ENCODE measurements around the gene IGF2. TPM values are rescaled to one million over a fixed set of nuclear protein-coding genes. Genes with fewer than 3 reads are reported as not detected.

IGF2 gene
- total RNA-seq, 4 donors from 2014 or later, result 1.9 to 15.5 (median 9.5) TPM

DNA sequence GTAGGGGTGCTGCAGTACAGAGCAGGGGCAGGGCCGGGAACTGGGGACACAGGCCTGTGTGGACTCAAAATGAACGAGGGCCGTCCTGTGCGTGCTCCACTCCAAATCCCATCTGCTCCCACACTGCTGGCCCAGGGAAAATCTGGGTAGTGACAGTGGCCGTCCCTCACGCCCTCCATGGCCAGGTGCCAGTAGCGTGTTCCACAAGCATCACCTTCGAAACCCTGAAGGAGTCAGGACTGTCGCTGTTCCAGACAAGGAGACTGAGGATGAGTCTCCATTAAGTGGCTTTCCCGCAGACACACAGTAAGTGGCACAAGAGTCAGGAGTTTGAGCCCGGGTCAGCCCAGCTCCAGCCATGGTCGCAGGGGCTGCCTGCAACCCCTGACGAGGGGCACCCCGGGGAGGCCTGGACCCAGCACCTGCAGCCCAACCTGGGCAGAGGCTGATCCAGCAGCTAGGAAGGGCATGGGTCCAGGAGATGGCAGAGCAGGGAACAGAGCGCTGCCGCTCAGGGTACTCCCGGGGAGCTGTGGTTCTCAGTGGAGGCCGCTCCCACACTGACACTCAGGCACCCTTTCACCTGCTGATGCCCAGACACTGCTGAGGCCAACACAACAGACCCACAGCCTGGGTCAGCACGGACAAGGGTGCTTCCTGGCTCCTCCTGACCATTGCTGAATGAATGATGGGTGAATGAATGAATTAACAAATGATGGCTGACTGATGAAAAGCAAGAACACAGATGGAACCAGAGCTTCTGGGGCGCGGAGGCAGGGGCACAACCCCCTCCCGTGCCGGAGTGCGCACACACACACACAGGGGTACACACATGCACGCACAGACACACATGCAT lies 35.3 kb downstream of the IGF2 start:
- TF ChIP-seq, protein P1, sequence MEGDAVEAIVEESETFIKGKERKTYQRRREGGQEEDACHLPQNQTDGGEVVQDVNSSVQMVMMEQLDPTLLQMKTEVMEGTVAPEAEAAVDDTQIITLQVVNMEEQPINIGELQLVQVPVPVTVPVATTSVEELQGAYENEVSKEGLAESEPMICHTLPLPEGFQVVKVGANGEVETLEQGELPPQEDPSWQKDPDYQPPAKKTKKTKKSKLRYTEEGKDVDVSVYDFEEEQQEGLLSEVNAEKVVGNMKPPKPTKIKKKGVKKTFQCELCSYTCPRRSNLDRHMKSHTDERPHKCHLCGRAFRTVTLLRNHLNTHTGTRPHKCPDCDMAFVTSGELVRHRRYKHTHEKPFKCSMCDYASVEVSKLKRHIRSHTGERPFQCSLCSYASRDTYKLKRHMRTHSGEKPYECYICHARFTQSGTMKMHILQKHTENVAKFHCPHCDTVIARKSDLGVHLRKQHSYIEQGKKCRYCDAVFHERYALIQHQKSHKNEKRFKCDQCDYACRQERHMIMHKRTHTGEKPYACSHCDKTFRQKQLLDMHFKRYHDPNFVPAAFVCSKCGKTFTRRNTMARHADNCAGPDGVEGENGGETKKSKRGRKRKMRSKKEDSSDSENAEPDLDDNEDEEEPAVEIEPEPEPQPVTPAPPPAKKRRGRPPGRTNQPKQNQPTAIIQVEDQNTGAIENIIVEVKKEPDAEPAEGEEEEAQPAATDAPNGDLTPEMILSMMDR (IDR thresholded peaks at IDR 0.05), result no peak
- TF ChIP-seq POLR2A (IDR thresholded peaks at IDR 0.05), result no peak
- Histone ChIP-seq H3K4me1 (peaks cover 0 to 5% (median 0%) of the 10 kb centered on the region in 4 donors), H3K27ac (no peak overlapping the region), H3K9me3 (no peaks in the 10 kb centered on the region), H3K27me3 (no peaks in the 10 kb centered on the region), H3K4me3 (no peak overlapping the region), H3K36me3 (no peaks in the 10 kb centered on the region)
- DNase-seq, result no peak

DNA sequence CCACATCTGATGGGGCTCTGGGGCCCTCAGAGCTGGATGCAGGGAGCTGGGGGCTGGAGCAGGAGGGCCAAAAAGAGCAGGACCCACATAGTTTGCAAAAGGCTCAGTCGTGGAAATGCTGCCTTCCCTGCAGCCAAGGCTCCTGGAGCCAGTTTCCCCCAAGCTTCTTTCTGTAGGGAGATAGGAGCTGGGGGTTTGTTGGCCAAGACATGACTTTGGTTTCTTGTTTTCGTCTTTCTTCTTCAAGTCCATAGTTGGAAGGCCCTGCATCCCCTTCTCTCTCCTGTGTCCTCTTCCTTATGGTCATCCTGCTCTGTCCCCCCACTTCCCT lies 36.3 kb downstream of the IGF2 start:
- H3K4me1 ChIP-seq, result peaks cover 0 to 5% (median 0%) of the 10 kb centered on the region in 4 donors
- DNase-seq, result peak in 1 of 3 donors; percentile 39
- H3K27me3 ChIP-seq, result no peaks in the 10 kb centered on the region
- no peak overlapping the region for H3K4me3 ChIP-seq
- TF ChIP-seq POLR2A (IDR thresholded peaks at IDR 0.05), result no peak
- no peaks in the 10 kb centered on the region for H3K36me3 ChIP-seq
- no peaks in the 10 kb centered on the region for H3K9me3 ChIP-seq
- no peak overlapping the region for H3K27ac ChIP-seq

DNA sequence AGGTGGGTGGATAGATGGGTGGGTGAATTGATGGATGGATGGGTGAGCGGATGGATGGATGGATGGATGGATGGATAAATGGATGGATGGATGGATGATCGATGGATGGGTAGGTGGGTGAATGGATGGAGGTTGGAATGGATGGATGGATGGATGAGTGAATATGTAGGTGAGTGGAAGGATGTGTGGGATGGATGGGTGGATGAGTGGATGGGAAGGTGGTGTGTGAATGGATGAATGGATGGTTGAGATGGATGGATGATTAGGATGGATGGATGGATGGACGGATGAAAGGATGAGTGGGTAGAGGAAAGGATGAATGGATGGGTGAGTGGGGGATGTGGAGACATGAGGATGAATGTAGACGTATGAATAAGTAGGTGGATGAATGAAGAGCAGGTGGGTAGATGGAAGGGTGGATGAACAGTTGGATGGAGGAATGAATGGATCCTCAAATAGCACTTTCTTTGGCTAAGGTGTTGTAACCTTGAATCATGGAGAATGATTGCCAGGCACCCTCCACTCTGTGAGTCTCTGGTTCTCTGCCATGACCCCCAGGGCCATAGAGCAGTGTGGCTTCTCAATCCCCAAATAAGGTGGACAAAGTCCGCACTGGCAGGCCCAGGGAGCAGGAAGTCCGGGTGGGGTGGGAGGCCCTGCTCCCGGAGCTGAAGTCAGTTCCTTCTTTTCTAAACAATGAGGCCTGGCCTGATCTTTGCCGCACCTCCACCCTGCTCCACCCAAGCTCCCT lies 36.9 kb downstream of the IGF2 start:
- no peak overlapping the region for H3K27ac ChIP-seq
- no peaks in the 10 kb centered on the region for H3K9me3 ChIP-seq
- H3K4me3 ChIP-seq, result no peak overlapping the region
- peaks cover 0 to 5% (median 0%) of the 10 kb centered on the region in 4 donors for H3K4me1 ChIP-seq
- TF ChIP-seq, protein P1 (IDR thresholded peaks at IDR 0.05), result no peak
- H3K27me3 ChIP-seq, result no peaks in the 10 kb centered on the region
- no peak for DNase-seq
- H3K36me3 ChIP-seq, result no peaks in the 10 kb centered on the region

DNA sequence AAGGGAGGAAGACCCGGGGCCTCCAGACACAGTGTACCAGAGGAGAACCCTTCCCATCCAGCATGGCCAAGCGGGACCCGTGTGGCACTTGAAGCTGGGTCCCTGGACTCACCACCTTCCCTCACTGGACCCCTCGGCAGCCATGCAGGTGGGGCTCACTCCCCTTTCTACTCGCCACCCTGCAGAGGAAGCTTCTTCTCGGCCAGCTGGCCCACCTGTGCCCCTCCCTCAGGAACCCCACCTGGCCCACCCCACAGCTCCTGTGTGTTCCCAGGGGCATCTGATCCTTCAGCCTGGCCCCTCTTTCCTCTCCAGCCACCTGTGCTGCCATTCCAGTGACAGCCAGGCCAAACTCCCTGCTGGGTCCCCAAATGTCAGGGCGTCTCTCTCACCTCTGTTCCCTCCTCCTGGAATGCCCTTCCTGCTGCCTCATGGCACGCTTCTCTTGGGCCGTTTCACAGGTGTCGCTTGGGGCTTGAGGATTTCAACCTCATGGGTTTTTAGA lies 38.0 kb downstream of the IGF2 start:
- Histone ChIP-seq H3K4me1 (peaks cover 0 to 5% (median 0%) of the 10 kb centered on the region in 4 donors), H3K9me3 (no peaks in the 10 kb centered on the region), H3K27ac (no peak overlapping the region), H3K36me3 (no peaks in the 10 kb centered on the region), H3K4me3 (no peak overlapping the region), H3K27me3 (no peaks in the 10 kb centered on the region)
- no peak for TF ChIP-seq POLR2A (IDR thresholded peaks at IDR 0.05)
- TF ChIP-seq, protein P1 (IDR thresholded peaks at IDR 0.05), result no peak
- no peak for DNase-seq

DNA sequence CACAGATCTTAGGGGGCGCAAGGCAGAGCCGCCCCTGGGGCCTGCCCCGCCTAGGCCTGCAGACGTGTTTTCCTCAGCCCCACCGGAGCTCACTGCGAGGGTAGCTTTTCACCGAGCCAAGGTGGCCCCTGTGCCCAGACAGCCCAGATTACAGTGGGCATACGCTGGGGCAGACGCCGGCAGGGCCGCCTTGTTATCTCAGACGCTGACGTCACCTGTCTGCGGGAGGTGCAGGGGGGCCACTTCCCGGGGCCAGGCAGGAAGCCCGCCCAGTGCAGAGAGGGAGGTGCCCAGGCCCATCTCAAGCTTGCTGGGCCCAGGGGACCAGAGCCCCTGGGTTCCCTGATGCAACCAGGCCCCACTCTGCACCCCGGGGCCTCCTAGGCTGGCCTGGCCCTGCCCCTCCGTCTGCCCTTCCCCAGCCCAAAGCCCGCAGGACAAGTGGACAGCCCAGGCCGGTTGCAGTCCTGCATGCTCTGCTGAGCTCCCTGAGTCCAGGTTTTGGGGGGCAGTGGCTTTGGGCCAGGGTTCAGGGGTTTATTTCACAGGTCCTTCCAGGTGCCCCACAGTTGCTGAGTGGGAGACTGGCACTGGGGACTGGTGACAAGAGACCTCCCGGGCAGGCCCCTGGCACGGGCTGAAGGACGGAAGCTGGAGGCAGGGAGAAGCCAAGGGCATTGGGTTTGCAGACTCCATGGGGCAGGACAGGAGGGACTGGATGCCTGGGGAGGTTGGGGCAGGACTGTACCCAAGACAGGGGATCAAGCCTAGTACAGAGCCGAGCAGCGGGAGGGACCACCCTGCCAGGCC lies 38.6 kb downstream of the IGF2 start:
- Histone ChIP-seq H3K27ac (no peak overlapping the region), H3K36me3 (no peaks in the 10 kb centered on the region)
- DNase-seq, result peak in 1 of 3 donors; percentile 46

More for the DNA sequence above, 38.6 kb downstream of the IGF2 start:
- no peaks in the 10 kb centered on the region for H3K9me3 ChIP-seq
- H3K27me3 ChIP-seq, result no peaks in the 10 kb centered on the region
- peaks cover 0 to 5% (median 0%) of the 10 kb centered on the region in 4 donors for H3K4me1 ChIP-seq
- TF ChIP-seq, protein P1 (IDR thresholded peaks at IDR 0.05), result no peak
- no peak for TF ChIP-seq POLR2A (IDR thresholded peaks at IDR 0.05)
- no peak overlapping the region for H3K4me3 ChIP-seq

All from Peyer's patch (tissue), 4 donors.